H54 (cell line): ENCODE results near the gene STRN3.
"Not testable (repeated sequence)": the region's sequence is repeated elsewhere in the genome, so short reads cannot be mapped to it uniquely, and the experiment has no call there.

Experiments used
- DNase-seq: peaks from one replicate; pipeline ENCODE4 v3.0.0; 2011; ENCODE audit warnings: low spot score, mixed read lengths; ENCODE audit not compliant: insufficient read length
- FAIRE-seq: peaks from 3 replicates; lab custom pipeline; 2011; peaks lifted over from hg19 to GRCh38; lab: Jason Lieb, UNC
- POLR2A ChIP-seq: IDR thresholded peaks from 2 replicates; pipeline ENCODE4 v1.6.1; 2011; ENCODE audit warnings: low read depth, mild to moderate bottlenecking, low read length

STRN3 gene, protein sequence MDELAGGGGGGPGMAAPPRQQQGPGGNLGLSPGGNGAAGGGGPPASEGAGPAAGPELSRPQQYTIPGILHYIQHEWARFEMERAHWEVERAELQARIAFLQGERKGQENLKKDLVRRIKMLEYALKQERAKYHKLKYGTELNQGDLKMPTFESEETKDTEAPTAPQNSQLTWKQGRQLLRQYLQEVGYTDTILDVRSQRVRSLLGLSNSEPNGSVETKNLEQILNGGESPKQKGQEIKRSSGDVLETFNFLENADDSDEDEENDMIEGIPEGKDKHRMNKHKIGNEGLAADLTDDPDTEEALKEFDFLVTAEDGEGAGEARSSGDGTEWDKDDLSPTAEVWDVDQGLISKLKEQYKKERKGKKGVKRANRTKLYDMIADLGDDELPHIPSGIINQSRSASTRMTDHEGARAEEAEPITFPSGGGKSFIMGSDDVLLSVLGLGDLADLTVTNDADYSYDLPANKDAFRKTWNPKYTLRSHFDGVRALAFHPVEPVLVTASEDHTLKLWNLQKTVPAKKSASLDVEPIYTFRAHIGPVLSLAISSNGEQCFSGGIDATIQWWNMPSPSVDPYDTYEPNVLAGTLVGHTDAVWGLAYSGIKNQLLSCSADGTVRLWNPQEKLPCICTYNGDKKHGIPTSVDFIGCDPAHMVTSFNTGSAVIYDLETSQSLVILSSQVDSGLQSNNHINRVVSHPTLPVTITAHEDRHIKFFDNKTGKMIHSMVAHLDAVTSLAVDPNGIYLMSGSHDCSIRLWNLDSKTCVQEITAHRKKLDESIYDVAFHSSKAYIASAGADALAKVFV

GRCh38 chr14:31026077-31026449 is at the start of gene STRN3:
Gene STRN3, minus strand, starts transcription at chr14:31026379. Its CDS starts 194 bp downstream, at chr14:31026185.
- DNase-seq (no peak), FAIRE-seq (no peak)
- peak; percentile 46 for TF ChIP-seq POLR2A

DNA sequence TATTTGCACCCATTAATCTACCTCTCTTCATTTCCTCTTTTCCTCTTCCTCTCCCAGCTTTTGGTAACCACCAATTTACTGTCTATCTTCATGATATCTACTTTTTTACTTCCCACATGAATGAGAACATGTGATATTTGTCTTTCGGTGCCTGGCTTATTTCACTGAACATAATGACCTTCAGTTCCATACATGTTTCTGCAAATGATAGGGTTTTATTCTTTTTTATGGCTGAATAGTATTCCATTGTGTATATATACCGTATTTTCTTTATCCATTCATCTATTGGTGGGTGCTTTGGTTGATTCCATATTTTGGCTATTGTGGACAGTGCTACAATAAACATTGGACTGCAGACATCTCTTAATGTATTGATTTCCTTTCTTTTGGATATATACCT is 49.0 kb upstream of the STRN3 start:
- no peak for TF ChIP-seq POLR2A
- DNase-seq (no peak), FAIRE-seq (no peak)

GRCh38 chr14:31071151-31071550 is 45.0 kb upstream of the STRN3 start:
- DNase-seq (no peak), FAIRE-seq (no peak)
- TF ChIP-seq POLR2A, result no peak

DNA sequence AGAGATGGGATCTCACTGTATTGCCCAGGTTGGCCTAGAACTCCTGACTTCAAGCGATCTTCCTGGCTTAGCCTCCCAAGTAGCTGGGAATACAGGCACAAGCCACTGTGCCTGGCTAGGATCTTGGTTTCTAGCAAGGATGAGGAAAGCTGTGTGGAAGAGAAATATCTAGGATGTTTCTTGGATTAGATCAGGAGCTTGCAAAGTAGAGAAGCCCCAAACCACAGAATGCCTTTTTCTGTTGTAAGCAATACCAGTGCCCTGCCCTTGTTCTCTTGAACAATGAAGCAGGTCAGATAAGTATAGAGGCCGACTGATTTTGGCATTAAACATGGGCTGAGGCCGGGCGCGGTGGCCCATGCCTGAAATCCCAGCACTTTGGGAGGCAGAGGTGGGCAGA is 44.3 kb upstream of the STRN3 start:
- FAIRE-seq, result peak; percentile 81
- no peak for TF ChIP-seq POLR2A
- DNase-seq, result peak; percentile 55

- no peak for TF ChIP-seq POLR2A
- no peak for FAIRE-seq
- no peak for DNase-seq
These were observed 43.2 kb upstream of the STRN3 start for GRCh38 chr14:31069343-31069742.

DNA sequence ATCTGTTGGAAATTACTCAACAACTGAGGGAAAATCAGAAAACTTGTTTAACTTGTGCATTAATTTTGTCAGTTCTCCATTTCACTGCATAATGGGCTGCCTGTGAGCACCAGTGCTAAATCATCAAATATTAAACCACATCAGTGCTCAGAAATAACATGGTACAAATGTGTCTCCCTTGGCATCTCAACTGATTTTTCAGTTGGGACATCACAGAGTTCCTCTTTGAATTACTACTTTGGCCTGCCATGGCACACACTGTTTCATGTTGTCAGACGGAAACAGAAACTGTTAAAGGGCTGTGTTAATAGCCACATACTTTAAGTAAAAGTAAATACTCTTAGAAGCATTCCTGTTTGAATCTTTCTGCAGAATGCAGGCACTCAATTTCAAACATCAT is 42.1 kb upstream of the STRN3 start:
- FAIRE-seq (no peak), DNase-seq (no peak)
- no peak for TF ChIP-seq POLR2A

DNA sequence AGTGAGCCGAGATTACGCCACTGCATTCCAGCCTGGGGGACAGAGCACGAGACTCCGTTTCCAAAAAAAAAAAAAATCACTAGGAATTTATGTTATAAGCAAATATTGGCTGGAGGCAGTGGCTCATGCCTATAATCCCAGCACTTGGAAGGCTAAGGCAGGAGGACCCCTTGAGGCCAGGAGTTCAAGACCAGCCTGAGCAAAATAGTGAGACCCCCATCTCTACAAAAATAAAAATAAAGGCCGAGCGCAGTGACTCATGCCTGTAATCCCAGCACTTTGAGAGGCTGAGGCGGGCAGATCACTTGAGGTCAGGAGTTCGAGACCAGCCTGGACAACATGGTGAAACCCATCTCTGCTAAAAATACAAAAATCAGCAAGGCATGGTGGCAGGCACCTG is 36.7 kb upstream of the STRN3 start:
- DNase-seq, FAIRE-seq: not testable (repeated sequence)

DNA sequence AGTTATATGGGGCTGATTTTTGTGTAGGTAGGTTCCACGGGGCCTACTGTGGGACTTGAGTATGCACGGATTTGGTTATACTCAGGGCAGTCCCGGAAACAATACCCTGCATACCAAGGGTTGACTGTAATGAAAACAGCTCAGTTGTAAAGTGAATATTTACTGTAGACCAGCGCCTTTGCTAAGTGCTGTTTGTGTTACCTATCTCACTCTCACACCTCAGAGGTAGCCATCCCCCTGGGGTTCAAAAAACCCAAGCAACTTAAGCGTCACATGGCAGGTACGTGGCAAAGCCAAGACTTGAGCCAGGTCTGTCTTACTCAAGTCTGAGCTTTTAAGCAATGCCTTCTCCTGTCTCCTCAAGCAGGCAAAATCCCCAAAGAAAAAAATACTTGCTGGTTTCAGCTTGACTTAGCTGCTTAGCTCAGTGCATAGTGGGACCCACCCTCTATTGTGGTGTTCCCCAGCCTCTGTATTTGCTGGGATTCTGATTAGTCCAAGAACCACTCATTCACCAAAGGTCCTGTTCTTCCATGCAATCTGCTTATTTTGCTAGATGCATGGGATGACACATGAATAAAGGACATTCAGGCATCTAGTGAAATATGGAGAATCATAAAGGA is 34.2 kb upstream of the STRN3 start:
- TF ChIP-seq POLR2A, result no peak
- DNase-seq, result no peak
- no peak for FAIRE-seq

- FAIRE-seq (no peak), DNase-seq (no peak)
- no peak for TF ChIP-seq POLR2A
These were observed 33.2 kb upstream of the STRN3 start for GRCh38 chr14:31059152-31059924.

DNA sequence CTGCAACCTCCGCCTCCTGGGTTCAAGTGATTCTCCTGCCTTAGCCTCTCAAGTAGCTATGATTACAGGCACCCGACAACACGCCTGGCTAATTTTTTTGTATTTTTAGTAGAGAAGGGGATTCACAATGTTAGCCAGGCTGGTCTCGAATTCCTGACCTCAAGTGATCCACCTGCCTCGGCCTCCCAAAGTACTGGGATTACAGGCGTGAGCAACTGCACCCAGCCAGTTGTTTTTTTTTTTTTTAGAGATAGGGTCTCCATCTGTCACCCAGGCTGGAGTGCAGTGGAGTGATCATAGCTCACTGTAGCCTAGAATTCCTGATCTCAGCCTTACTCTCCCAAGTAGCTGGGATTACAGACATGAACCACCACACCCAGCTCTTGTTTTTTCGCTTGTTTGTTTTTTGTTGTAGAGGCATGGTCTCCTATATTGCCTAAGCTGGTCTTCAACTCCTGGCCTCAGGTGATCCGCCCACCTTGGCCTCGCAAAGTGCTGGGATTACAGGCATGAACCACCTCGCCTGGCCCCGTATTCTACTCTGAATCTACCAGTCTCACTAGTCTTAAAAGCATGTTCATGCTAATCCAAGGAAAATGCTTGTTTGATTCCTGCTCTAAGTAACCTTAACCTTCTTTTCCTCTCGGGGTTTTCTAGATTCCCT is 31.7 kb upstream of the STRN3 start:
- FAIRE-seq (no peak), DNase-seq (no peak)
- TF ChIP-seq POLR2A, result no peak

- DNase-seq (no peak), FAIRE-seq (no peak)
- no peak for TF ChIP-seq POLR2A
These were observed 30.9 kb upstream of the STRN3 start for GRCh38 chr14:31057035-31057434.

DNA sequence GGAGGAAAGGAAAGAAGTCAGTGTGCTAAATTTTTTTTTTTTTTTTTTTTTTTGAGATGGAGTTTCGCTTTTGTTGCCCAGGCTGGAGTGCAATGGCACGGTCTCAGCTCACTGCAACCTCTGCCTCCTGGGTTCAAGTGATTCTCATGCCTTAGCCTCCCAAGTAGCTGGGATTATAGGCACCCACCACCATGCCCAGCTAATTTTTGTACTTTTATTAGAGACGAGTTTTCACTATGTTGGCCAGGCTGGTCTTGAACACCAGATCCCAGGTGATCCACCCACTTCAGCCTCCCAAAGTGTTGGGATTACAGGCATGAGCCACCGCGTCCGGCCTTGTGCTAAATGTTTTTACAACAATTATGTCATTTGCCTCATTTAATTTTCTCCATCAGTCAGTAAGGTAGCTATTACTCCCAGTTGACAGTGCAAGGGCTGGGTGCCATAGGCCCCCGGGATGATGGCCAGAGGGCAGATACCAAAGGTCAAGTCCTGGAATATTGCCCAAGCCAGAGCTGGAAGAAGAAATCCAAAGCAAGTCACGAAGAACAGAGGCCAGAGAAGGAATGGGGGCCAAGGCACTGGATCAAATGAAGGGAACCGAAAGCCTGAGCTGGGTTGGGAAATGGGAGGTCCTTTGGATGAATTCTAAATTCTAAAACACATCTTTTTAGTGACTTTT is 26.9 kb upstream of the STRN3 start:
- not testable (repeated sequence) for FAIRE-seq, DNase-seq

- no peak for TF ChIP-seq POLR2A
- DNase-seq, result no peak
- FAIRE-seq, result no peak
These were observed 25.3 kb upstream of the STRN3 start for GRCh38 chr14:31051511-31051910.
